HG02870 (cell line): ENCODE results near the gene CACNA2D2.
A peak's percentile ranks its signal among the peaks of the same experiment; 100 is the strongest.

Experiments
- ATAC-seq: cut with Tn5 transposase; IDR thresholded peaks from one replicate; pipeline ENCODE4 v1.9.1; 2021; ENCODE audit warnings: mild to moderate bottlenecking, moderate library complexity; ENCODE audit not compliant: unreplicated experiment

Gene CACNA2D2

GRCh38 chr3:50375258-50375931, 128.0 kb downstream of the CACNA2D2 start:
- ATAC-seq, result no peak

GRCh38 chr3:50374363-50375257, 128.8 kb downstream of the CACNA2D2 start:
- no peak for ATAC-seq

GRCh38 chr3:50373146-50374051, 130.0 kb downstream of the CACNA2D2 start:
- no peak for ATAC-seq

GRCh38 chr3:50372349-50372748, 131.1 kb downstream of the CACNA2D2 start:
- no peak for ATAC-seq

- no peak for ATAC-seq
Observed at GRCh38 chr3:50371133-50371685, 132.2 kb downstream of the CACNA2D2 start.

- ATAC-seq, result no peak
Observed at GRCh38 chr3:50370594-50370993, 132.8 kb downstream of the CACNA2D2 start.

- no peak for ATAC-seq
Observed at GRCh38 chr3:50369012-50369670, 134.3 kb downstream of the CACNA2D2 start.

GRCh38 chr3:50365842-50366220, 137.6 kb downstream of the CACNA2D2 start:
- no peak for ATAC-seq

- ATAC-seq, result peak; percentile 82
Observed at GRCh38 chr3:50365080-50365841, 138.2 kb downstream of the CACNA2D2 start.

- no peak for ATAC-seq
Observed at GRCh38 chr3:50364573-50365079, 138.8 kb downstream of the CACNA2D2 start.

GRCh38 chr3:50359760-50360110, 143.7 kb downstream of the CACNA2D2 start:
- peak; percentile 3 for ATAC-seq

- ATAC-seq, result peak; percentile 99
Observed at GRCh38 chr3:50358911-50359759, 144.3 kb downstream of the CACNA2D2 start, which contains the start of gene TMEM115. Gene TMEM115, minus strand, starts transcription at chr3:50359521. Its CDS starts 458 bp downstream, at chr3:50359063.

GRCh38 chr3:50358355-50358910, 145.0 kb downstream of the CACNA2D2 start:
- no peak for ATAC-seq

GRCh38 chr3:50357481-50357880, 146.0 kb downstream of the CACNA2D2 start:
- ATAC-seq, result no peak

- no peak for ATAC-seq
Observed at GRCh38 chr3:50356553-50356952, 146.9 kb downstream of the CACNA2D2 start.

GRCh38 chr3:50355829-50356552, 147.4 kb downstream of the CACNA2D2 start:
- no peak for ATAC-seq

GRCh38 chr3:50354850-50355249, 148.6 kb downstream of the CACNA2D2 start:
- no peak for ATAC-seq
